Left ventricle myocardium inferior (tissue), 1 donor: ENCODE results near the gene TNRC6C. TPM values are rescaled to one million over a fixed set of nuclear protein-coding genes. Genes with fewer than 3 reads are reported as not detected.

Experiments used
- DNase-seq: peaks from one replicate; pipeline ENCODE4 v3.0.0-alpha.2; 2020
- H3K27ac ChIP-seq: fragments of 200-600 bp; replicated peaks from 2 replicates; pipeline ENCODE4 v1.8.0; 2021
- H3K27me3 ChIP-seq: fragments of 200-600 bp; 2 replicates; pipeline ENCODE4 v1.8.0; 2021; ENCODE audit warnings: low read depth
- H3K36me3 ChIP-seq: fragments of 200-600 bp; 2 replicates; pipeline ENCODE4 v1.8.0; 2021
- H3K4me1 ChIP-seq: fragments of 200-600 bp; 2 replicates; pipeline ENCODE4 v1.8.0; 2021
- H3K4me3 ChIP-seq: fragments of 200-600 bp; 2 replicates; pipeline ENCODE4 v1.8.0; 2021; ENCODE audit warnings: mild to moderate bottlenecking, moderate library complexity
- H3K9me3 ChIP-seq: fragments of 200-600 bp; replicated peaks from 2 replicates; pipeline ENCODE4 v1.8.0; 2021
- intact Hi-C: fragments of 100-400 bp; cut with micrococcal nuclease; formaldehyde crosslinking; loops from one replicate; pipeline ENCODE4 v1.11.0; 2022
- total RNA-seq: library from RNA; stranded (reverse); fragmentation: NEBNext Ultra II Directional; extraction: Animal tissue kit (Norgen Biotek cat#: 25700); gene quantifications from one replicate; pipeline ENCODE4 v1.2.1, GENCODE V29; 2021
- TF ChIP-seq, protein P1 (sequence below): fragments of 200-600 bp; IDR thresholded peaks from 2 replicates; pipeline ENCODE4 v1.8.0; 2021; ENCODE audit warnings: antibody characterized with exemption, mild to moderate bottlenecking, borderline replicate concordance
- donor health status: DM: no; HTN: yes; CAD: no; lungs with severe emphysema.

Gene TNRC6C
- total RNA-seq, 1 donor from 2014 or later = 19.7 TPM

DNA sequence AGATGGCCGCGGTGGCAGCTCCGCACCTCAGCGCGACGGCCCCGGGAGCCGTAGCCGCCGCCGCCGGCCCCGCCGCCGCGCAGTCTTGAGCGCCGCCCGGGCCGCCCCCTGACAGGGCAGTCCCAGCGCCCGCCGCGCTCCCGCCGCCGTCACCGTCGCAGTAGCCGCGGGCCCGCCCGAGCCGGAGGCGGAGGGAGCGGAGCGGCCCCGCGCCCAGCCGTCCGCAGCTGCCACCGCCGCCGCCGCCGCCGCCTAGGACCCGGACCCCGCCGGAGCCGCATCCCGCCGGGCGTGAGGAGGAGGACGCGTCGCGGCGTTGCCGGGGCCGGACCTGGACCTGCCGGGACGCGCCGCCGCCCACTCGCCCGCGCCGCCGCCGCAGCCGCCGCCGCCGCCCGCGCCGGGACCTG, 218 bp downstream of the TNRC6C start:
- H3K4me1 ChIP-seq = peaks cover 57% of the 10 kb centered on the region
- DNase-seq = no peak
- intact Hi-C loops = no loop called here

DNA sequence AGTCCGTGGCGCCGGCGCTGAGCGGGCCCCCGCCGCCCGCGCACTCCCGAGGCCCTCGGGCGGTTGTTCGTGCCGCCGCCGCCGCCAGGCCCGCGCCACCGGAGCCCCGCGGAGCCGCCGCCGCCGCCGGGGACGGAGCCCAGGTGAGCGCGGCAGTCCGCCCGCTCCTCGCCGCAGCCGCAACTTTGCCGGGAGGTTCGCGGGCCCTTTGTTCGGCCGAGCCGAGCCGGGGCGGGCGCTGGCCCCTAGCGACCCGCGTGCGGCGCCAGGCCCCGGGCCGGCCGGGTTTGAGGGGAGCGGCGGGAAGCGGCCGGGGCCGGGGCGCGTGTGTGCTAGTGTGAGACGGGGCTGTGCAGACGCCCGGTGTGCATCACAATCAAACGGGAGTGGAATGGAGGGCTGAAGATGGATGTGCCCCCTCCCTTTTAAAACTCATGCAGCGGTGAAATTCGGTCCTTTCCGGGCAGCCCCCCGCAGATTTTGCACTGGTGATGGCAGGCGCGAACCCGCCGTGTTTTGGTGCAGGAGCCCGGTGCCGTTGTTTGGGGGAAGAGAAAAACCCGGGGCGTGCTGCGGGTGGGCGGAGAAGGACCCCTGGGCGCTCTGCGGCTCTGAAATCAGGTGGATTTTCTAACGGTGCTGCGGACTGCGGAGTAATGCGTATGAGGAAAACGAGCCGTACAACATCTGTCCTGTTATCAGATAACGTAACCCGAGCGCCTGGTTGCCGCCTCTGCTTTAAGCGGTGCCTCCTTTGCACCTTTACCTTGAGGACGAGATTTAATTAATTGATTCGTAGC, 823 bp downstream of the TNRC6C start:
- no peak for DNase-seq
- no peaks in the 10 kb centered on the region for H3K27me3 ChIP-seq
- H3K4me3 ChIP-seq = peak overlapping the region; percentile 85
- H3K36me3 ChIP-seq = no peaks in the 10 kb centered on the region
- intact Hi-C loops = no loop called here
- peak overlapping the region; percentile 88 for H3K27ac ChIP-seq
- H3K9me3 ChIP-seq = no peaks in the 10 kb centered on the region
- TF ChIP-seq, protein P1, sequence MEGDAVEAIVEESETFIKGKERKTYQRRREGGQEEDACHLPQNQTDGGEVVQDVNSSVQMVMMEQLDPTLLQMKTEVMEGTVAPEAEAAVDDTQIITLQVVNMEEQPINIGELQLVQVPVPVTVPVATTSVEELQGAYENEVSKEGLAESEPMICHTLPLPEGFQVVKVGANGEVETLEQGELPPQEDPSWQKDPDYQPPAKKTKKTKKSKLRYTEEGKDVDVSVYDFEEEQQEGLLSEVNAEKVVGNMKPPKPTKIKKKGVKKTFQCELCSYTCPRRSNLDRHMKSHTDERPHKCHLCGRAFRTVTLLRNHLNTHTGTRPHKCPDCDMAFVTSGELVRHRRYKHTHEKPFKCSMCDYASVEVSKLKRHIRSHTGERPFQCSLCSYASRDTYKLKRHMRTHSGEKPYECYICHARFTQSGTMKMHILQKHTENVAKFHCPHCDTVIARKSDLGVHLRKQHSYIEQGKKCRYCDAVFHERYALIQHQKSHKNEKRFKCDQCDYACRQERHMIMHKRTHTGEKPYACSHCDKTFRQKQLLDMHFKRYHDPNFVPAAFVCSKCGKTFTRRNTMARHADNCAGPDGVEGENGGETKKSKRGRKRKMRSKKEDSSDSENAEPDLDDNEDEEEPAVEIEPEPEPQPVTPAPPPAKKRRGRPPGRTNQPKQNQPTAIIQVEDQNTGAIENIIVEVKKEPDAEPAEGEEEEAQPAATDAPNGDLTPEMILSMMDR = no peak
- H3K4me1 ChIP-seq = peaks cover 63% of the 10 kb centered on the region

More for the DNA sequence above, 218 bp downstream of the TNRC6C start:
- Histone ChIP-seq H3K9me3 (no peaks in the 10 kb centered on the region), H3K27ac (peak overlapping the region; percentile 88), H3K4me3 (peak overlapping the region; percentile 85), H3K36me3 (no peaks in the 10 kb centered on the region), H3K27me3 (no peaks in the 10 kb centered on the region)
- TF ChIP-seq, protein P1 = no peak

DNA sequence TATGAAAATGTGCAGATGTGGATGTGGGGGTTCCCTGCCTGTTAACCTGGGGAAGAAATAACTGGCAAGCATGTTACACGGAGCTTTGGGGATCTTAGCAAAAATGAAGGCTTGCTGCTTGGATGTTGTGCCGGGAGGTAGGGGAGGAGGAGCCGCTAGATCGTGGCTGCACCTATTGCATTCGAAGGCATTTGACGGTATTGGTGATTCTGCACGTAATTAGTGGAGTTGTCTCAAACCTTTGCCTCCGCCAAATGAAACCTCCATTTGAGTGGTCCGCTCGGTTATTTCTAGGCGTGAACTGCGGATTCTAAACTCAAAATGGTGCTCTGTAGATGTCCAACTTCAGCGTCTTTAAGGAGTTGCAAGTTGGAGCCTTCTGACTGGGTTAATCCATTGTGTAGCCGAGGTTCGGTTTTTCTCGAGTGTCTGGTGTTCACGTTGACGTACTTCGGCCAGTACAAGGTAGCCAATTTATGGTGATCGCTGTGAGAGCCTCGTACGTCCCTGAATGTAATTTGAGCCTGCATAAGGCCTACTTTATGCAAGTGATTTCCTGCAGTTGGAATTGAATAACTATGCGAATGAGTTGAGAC, 1.5 kb downstream of the TNRC6C start:
- no peaks in the 10 kb centered on the region for H3K27me3 ChIP-seq
- H3K4me3 ChIP-seq = peak overlapping the region; percentile 85
- intact Hi-C loops = no loop called here
- H3K36me3 ChIP-seq = no peaks in the 10 kb centered on the region
- peaks cover 70% of the 10 kb centered on the region for H3K4me1 ChIP-seq
- DNase-seq = no peak
- H3K9me3 ChIP-seq = no peaks in the 10 kb centered on the region
- peak overlapping the region; percentile 88 for H3K27ac ChIP-seq
- TF ChIP-seq, protein P1 = no peak

DNA sequence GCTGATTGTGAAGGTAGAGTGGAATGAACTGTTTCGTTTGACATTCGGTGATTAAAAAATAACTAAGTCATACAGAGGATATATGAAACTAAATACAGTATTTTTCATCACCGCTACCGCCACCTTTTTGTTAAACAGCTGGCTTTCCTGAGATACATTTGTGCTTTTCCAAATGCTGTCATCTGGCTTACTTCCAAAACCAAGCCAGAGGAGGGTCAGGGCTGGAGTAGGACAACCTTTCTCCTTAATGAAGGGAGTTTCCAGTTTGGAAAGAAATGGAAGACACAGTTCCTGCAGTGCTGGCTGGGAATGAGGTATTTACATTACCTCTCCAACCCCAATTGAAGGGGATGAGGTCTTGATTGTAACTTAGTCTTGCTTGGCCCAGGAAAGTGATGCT, 3.2 kb downstream of the TNRC6C start:
- peak overlapping the region; percentile 88 for H3K27ac ChIP-seq
- intact Hi-C loops = no loop called here
- H3K4me3 ChIP-seq = no peak overlapping the region

DNA sequence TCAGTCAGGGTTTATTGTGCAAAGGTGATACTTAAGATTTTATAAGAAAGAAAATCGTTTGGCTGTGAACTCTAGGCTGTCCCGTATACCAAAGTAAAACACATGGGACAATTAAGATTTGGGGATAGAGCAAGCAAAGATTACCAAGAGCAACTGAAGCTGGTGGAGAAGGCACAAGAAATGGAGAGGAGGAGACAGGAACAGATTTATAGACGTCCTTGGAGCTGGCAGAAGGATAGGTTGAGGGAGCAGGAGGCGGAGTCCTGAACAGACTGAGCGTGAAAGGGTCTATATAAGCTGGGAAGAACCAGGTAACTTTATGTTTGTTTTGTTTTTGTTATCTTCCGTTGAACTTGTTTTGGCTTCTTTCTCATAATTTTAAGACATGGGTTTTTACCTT, 3.8 kb downstream of the TNRC6C start:
- TF ChIP-seq, protein P1 = no peak
- intact Hi-C loops = no loop called here
- Histone ChIP-seq H3K36me3 (no peaks in the 10 kb centered on the region), H3K9me3 (no peaks in the 10 kb centered on the region), H3K4me1 (peaks cover 89% of the 10 kb centered on the region), H3K27ac (peak overlapping the region; percentile 88), H3K27me3 (no peaks in the 10 kb centered on the region), H3K4me3 (no peak overlapping the region)
- no peak for DNase-seq

More for the DNA sequence above, 3.2 kb downstream of the TNRC6C start:
- Histone ChIP-seq H3K4me1 (peaks cover 87% of the 10 kb centered on the region), H3K27me3 (no peaks in the 10 kb centered on the region), H3K9me3 (no peaks in the 10 kb centered on the region), H3K36me3 (no peaks in the 10 kb centered on the region)
- DNase-seq = no peak
- TF ChIP-seq, protein P1 = no peak
